Activated T-helper 2 cell treated with anti-CD3 and anti-CD28 coated beads, Interferon-gamma antibody, Interleukin-2, Interleukin-4, amounts not matched to agents 10 μg/mL and 5 μg/mL and 100 μg/mL, durations not matched to agents 14 hours and 24 hours and 36 hours (primary cell): ENCODE results near the gene DDX1. TPM values are rescaled to one million over a fixed set of nuclear protein-coding genes. Genes with fewer than 3 reads are reported as not detected.

Source experiments
- DNase-seq: peaks from one replicate; pipeline ENCODE4 v3.0.0; 2021; ENCODE audit warnings: low spot score
- H3K27ac Mint-ChIP-seq: one replicate; pipeline ENCODE4 v1.8.0; 2021; ENCODE audit warnings: mixed read lengths
- H3K27me3 Mint-ChIP-seq: one replicate; pipeline ENCODE4 v1.8.0; 2021; ENCODE audit warnings: low read depth, mixed read lengths
- H3K36me3 Mint-ChIP-seq: one replicate; pipeline ENCODE4 v1.8.0; 2021; ENCODE audit warnings: low read depth, mixed read lengths
- H3K4me1 Mint-ChIP-seq: one replicate; pipeline ENCODE4 v1.8.0; 2021; ENCODE audit warnings: low read depth, mixed read lengths
- H3K4me3 Mint-ChIP-seq: one replicate; pipeline ENCODE4 v1.8.0; 2021; ENCODE audit warnings: low read depth, mild to moderate bottlenecking, moderate library complexity, mixed read lengths
- H3K9me3 Mint-ChIP-seq: one replicate; pipeline ENCODE4 v1.8.0; 2021; ENCODE audit warnings: mixed read lengths
- intact Hi-C: fragments of 100-400 bp; cut with micrococcal nuclease; formaldehyde crosslinking; loops from one replicate; pipeline ENCODE4 v1.15.1; 2023
- total RNA-seq: library from RNA; stranded (reverse); gene quantifications from 2 replicates; pipeline ENCODE4 v1.2.3, GENCODE V29; 2022

Gene DDX1
- total RNA-seq, 1 donor from 2014 or later: 111 TPM

DNA sequence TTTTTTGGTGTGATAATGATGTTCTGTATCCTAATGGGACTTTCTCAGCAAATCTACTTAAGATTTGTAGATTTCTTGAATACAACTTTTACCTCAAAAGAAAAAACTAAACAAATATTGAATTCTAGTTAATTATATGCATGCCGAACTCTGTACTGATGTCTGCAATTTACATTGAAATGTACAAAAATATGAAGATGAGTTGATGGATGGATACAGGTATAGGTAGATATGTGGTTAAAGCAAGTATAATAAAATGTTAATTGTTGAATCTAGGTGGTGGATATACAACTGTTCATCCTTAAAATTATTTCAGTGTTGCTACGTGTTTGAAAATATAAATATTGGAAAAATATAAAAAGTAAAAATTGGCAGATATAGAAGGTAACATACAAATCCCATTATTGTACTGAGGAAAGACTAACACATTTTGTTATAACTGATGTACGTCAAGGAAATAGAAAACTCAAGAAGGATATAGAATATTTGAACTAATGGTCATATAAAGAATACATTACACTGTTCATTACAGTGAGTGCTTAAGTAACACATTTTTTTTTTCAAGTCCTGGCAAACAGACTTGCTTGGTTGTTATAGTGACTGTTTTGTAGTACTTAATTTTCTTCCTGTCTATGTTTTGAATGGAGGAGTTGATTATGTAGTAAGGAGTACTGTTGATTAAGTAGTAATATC is 33.8 kb downstream of the DDX1 start:
- Mint-ChIP-seq H3K4me3 (no peak overlapping the region), H3K27ac (no peak overlapping the region), H3K27me3 (no peaks in the 10 kb centered on the region), H3K9me3 (peaks cover 14% of the 10 kb centered on the region), H3K4me1 (no peaks in the 10 kb centered on the region), H3K36me3 (peaks cover 86% of the 10 kb centered on the region)
- DNase-seq: no peak
- intact Hi-C loops: no loop called here

DNA sequence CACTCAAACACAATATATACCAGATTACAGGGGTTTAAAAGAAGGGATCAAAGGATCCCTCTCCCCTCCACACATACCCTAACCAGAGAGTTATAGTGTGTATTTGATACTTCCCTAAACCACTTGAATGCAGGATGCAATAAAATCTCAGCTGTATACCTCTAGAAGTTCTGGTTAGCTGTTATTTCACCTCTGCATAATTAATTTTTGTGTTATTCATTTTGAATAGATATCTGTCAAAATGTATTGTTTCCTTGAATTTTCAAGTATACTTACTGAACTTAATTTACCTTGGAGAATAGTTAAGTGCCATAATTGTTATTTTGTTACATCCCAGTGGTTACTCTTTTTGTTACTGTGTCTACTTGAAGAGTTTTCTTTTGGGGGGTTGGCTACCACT is 34.5 kb downstream of the DDX1 start:
- no peaks in the 10 kb centered on the region for H3K4me1 Mint-ChIP-seq

GRCh38 chr2:15626967-15627366 is 35.3 kb downstream of the DDX1 start:
- intact Hi-C loops: no loop called here
- no peaks in the 10 kb centered on the region for H3K4me1 Mint-ChIP-seq
- H3K27ac Mint-ChIP-seq: no peak overlapping the region
- no peak for DNase-seq
- no peak overlapping the region for H3K4me3 Mint-ChIP-seq
- no peaks in the 10 kb centered on the region for H3K27me3 Mint-ChIP-seq
- H3K9me3 Mint-ChIP-seq: peaks cover 14% of the 10 kb centered on the region
- peaks cover 85% of the 10 kb centered on the region for H3K36me3 Mint-ChIP-seq

More for the DNA sequence above, 34.5 kb downstream of the DDX1 start:
- intact Hi-C loops: no loop called here
- no peaks in the 10 kb centered on the region for H3K27me3 Mint-ChIP-seq
- no peak overlapping the region for H3K27ac Mint-ChIP-seq
- peaks cover 84% of the 10 kb centered on the region for H3K36me3 Mint-ChIP-seq
- DNase-seq: no peak
- no peak overlapping the region for H3K4me3 Mint-ChIP-seq
- peaks cover 14% of the 10 kb centered on the region for H3K9me3 Mint-ChIP-seq

DNA sequence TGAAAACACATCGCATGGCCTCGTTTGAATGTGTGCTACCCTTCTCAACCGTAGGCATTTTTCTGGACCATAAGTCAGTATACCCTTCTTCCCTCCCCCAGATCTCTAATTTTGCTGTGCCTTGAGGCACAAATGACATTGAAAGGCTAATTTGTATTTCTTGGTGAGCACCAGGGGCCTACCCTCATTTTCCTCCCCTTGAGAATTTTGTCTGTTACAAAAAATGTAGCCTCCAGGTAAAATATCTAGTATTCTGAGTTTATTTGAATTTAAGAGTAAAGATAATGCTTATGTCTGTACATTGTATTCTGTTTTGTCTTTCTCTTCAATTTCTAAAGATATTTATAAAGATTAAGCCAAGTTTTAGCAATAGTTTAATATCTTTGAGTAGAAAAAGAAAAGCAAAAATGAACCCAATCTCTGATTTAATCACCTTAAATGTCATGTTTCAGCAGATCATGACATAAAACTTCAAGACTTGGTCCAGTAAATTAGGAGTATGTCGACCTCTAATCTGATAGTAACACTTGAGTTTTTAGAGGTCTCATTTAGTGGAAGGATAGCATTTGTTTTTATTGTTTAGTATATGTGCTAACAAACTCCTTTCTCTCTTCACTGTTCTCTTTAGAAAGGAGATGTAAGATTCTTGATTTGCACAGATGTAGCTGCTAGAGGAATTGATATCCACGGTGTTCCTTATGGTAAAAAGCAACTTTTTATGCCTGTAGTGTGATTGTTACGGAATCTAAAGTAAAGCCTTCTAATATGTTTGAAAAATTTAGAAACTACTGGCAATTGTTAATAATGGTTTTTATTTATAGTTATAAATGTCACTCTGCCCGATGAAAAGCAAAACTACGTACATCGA is 36.4 kb downstream of the DDX1 start:
- H3K36me3 Mint-ChIP-seq: peaks cover 85% of the 10 kb centered on the region
- intact Hi-C loops: no loop called here
- DNase-seq: no peak
- no peak overlapping the region for H3K27ac Mint-ChIP-seq
- H3K4me1 Mint-ChIP-seq: no peaks in the 10 kb centered on the region
- no peaks in the 10 kb centered on the region for H3K27me3 Mint-ChIP-seq
- peaks cover 14% of the 10 kb centered on the region for H3K9me3 Mint-ChIP-seq
- H3K4me3 Mint-ChIP-seq: no peak overlapping the region

DNA sequence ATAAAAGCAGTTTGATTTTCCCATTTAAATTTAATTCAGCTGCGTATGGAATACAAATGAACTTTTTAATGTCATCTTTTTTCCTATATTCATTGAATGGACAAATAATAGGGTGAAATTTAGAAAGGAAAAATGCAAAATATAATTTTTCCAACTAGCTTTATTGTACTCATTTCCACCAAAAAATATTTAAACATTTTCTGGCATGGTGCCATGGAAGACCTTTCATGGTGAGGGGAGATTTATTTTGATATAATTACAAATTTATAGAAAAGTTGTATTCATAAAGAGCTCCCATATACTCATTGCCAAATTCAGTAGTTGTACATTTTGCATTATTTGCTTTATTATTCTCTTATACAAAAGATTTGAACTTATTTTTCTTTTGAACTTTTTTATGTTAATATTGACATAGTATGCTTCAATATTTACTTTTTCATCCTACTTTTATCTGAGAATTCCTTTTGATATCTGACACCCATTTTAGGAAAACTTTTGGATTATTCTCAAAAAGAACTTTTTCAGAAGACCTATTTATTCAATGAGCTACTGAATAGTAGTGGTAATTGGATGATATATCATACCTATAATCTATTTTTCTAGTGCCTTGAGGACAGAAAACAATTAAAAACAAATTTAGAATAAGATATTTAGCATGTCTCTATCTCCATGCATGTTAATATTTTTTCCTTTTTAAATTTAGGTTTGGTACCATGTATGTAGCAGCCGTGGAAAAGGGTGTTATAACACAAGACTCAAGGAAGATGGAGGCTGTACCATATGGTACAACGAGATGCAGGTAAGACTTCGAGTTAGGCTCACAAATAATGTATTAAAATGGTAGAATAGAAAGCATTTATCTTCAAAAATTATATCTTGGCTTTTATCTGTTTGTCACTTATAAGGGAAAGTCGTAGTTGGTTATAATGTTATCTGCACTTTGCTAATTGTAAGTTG is 37.5 kb downstream of the DDX1 start:
- intact Hi-C loops: no loop called here
- Mint-ChIP-seq H3K27ac (no peak overlapping the region), H3K4me1 (no peaks in the 10 kb centered on the region), H3K36me3 (peaks cover 82% of the 10 kb centered on the region), H3K9me3 (peaks cover 3% of the 10 kb centered on the region), H3K27me3 (no peaks in the 10 kb centered on the region), H3K4me3 (no peak overlapping the region)
- no peak for DNase-seq

DNA sequence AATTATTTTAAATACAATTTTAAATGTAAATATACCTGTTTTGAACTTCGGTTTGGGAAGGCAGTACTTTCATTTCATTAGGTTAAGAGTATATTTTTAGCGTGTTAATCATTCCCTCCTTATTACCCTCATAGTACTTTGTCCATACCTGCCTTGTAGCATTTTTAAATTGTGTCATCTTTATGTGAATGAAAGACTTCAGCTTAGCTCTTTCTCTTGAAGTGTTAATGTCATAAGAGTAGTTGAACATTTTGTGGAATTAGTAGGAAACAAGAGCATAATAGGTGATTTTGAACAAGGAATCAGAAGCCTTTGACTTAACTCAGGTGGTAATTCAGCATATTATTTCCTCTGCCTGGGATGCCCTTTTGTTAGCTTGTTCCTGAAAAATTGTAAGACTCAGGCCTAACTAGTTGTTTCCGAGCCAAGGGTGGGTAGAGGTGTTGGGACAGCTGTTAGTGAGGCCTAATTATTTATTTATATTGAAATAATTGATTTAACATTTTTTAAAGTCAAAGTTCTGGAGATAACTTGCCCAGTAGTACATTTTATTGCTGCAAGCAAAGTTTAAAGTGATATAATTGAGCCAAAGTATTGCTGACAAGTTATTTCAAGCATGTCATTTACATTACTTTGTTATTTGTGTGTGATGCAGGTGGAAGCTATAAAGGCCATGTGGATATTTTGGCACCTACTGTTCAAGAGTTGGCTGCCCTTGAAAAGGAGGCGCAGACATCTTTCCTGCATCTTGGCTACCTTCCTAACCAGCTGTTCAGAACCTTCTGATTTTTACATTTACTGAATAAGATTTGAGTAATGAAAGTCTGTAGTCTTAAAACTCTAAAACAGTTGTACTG is 38.7 kb downstream of the DDX1 start:
- Mint-ChIP-seq H3K36me3 (peaks cover 80% of the 10 kb centered on the region), H3K27me3 (no peaks in the 10 kb centered on the region), H3K9me3 (no peaks in the 10 kb centered on the region), H3K27ac (no peak overlapping the region), H3K4me1 (no peaks in the 10 kb centered on the region), H3K4me3 (no peak overlapping the region)
- intact Hi-C loops: loop anchor here (10.0 kb wide), 1 partner anchor 874 kb away; no protein-coding TSS in a partner anchor
- no peak for DNase-seq

DNA sequence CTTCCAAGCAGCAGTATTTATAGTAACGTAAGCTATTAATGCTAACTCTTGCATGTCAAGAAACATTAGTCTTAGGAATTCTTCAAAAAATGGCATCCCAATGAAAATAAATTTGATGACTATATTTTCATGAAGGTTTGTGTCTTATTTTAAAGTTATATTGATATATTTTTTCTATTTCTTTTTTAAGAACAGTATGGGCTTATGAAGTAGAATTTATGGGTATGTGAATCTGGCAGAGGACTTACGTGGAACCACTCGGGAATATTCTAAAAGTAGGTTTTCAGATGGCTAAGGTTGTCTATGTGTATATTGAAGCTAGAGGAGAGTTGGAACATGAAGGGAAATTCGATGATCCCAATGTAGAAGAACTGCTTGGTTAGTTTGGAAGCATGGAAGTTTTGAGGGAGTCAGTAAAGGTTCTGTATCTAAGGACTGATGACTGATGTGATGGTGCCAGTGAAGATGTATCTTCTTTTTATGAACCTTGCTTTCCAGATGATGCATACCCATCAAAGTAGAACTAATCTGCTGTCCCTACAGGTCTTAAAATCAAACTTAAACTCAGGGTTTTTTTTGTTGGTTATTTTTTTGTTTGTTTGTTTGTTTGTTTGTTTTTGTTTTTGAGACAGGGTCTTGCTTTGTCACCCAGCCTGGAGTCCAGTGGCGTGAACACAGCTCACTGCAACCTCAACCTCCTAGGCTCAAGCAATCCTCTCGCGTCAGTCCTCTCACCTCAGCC is 39.5 kb downstream of the DDX1 start:
- Mint-ChIP-seq H3K27ac (no peak overlapping the region), H3K9me3 (no peaks in the 10 kb centered on the region), H3K27me3 (no peaks in the 10 kb centered on the region), H3K4me3 (no peak overlapping the region), H3K36me3 (peaks cover 78% of the 10 kb centered on the region), H3K4me1 (no peaks in the 10 kb centered on the region)
- intact Hi-C loops: loop anchor here (10.0 kb wide), 1 partner anchor 874 kb away; no protein-coding TSS in a partner anchor
- DNase-seq: no peak

DNA sequence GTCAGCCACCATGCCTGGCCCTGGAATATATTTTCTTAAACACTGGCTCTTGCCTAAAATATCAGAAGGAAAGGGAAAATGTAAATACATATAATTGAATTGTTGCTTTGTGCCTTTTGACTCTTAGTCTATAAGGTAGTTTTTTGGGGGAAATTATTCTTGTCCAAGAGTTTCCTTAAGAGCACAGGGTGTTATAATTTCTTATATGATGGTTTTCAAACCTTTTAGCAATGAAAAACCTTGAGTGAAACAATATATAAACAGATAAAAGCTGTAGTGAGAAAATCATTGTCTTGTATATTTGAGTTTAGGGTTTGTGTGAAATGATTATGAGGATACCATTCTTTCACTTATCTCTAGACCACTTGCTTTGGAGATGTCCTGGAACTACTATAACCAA is 40.2 kb downstream of the DDX1 start:
- intact Hi-C loops: loop anchor here (10.0 kb wide), 1 partner anchor 873 kb away; no protein-coding TSS in a partner anchor
- Mint-ChIP-seq H3K36me3 (peaks cover 72% of the 10 kb centered on the region), H3K4me1 (no peaks in the 10 kb centered on the region), H3K27ac (no peak overlapping the region), H3K27me3 (no peaks in the 10 kb centered on the region), H3K4me3 (no peak overlapping the region), H3K9me3 (no peaks in the 10 kb centered on the region)
- DNase-seq: no peak

GRCh38 chr2:15633043-15633970 is 41.6 kb downstream of the DDX1 start:
- Mint-ChIP-seq H3K9me3 (no peaks in the 10 kb centered on the region), H3K27me3 (no peaks in the 10 kb centered on the region), H3K36me3 (peaks cover 70% of the 10 kb centered on the region), H3K4me3 (no peak overlapping the region), H3K4me1 (no peaks in the 10 kb centered on the region), H3K27ac (no peak overlapping the region)
- no peak for DNase-seq
- intact Hi-C loops: loop anchor here (10.0 kb wide), 1 partner anchor 871 kb away; no protein-coding TSS in a partner anchor

DNA sequence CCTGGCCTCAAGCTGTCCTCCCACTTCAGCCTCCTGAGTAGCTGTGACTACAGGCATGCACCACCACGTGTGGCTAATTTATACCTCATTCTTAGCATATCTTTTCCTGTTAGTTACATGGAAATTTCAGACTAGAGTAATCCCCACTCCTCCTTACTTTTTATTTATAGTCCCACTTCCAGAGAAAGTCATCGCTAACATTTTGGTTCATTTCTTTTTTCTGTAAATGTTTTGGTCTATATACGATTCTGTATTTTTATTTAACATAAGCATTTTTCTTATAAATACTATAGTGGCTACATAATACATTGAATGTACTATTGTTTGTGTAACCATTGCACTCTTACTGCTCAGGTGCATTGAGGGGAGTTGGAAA is 42.3 kb downstream of the DDX1 start:
- Mint-ChIP-seq H3K27me3 (no peaks in the 10 kb centered on the region), H3K4me3 (no peak overlapping the region), H3K4me1 (no peaks in the 10 kb centered on the region), H3K36me3 (peaks cover 69% of the 10 kb centered on the region), H3K27ac (no peak overlapping the region), H3K9me3 (no peaks in the 10 kb centered on the region)
- intact Hi-C loops: loop anchor here (10.0 kb wide), 1 partner anchor 871 kb away; no protein-coding TSS in a partner anchor
- no peak for DNase-seq
